ENCODE data around the gene MINAR1.

Gene MINAR1

DNA sequence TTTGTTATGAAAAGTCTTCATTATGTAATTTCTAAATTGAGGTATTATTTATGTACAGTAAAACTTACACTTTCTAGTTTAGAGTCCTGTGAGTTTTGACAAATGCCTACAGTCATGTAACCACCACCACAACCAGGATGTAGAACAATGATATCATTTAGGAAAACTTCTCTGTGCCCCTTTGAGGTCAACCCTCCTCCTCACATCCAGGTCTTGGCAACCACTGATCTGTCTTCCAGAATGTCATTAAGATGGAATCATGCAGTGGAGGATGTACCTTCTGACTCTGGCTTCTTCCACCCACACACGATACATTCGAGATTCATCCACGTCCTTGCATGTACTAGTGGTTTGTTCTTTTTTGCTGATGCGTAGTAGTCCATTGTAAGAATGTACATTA is 23.2 kb downstream of the MINAR1 start:
- DNase-seq (ENCODE audit: insufficient read length, low spot score) (no peak), FAIRE-seq (no peak)
- TF ChIP-seq PAX5 (IDR thresholded peaks at IDR 0.05; ENCODE audit: insufficient read depth, low read length, severe bottlenecking), result no peak
- no peak for TF ChIP-seq SPI1 (IDR thresholded peaks at IDR 0.05; ENCODE audit: low read depth, low read length)
- no peak for TF ChIP-seq POU2F2 (IDR thresholded peaks at IDR 0.05; ENCODE audit: low read depth, low read length)
- TF ChIP-seq TAF1 (IDR thresholded peaks at IDR 0.05; ENCODE audit: low read depth, low read length), result no peak
- no peak for TF ChIP-seq POLR2AphosphoS5 (IDR thresholded peaks at IDR 0.05; ENCODE audit: low read depth, low read length)
- TF ChIP-seq POLR2A (IDR thresholded peaks at IDR 0.05; ENCODE audit: low read depth, low read length), result no peak

- DNase-seq (ENCODE audit: insufficient read length, low spot score), result no peak
- TF ChIP-seq TAF1 (IDR thresholded peaks at IDR 0.05; ENCODE audit: low read depth, low read length) (no peak), POLR2A (IDR thresholded peaks at IDR 0.05; ENCODE audit: low read depth, low read length) (no peak), PAX5 (IDR thresholded peaks at IDR 0.05; ENCODE audit: insufficient read depth, low read length, severe bottlenecking) (no peak), POU2F2 (IDR thresholded peaks at IDR 0.05; ENCODE audit: low read depth, low read length) (no peak), SPI1 (IDR thresholded peaks at IDR 0.05; ENCODE audit: low read depth, low read length) (no peak), POLR2AphosphoS5 (IDR thresholded peaks at IDR 0.05; ENCODE audit: low read depth, low read length) (no peak)
- no peak for FAIRE-seq
These were observed 23.8 kb downstream of the MINAR1 start for GRCh38 chr15:79455943-79456342.

DNA sequence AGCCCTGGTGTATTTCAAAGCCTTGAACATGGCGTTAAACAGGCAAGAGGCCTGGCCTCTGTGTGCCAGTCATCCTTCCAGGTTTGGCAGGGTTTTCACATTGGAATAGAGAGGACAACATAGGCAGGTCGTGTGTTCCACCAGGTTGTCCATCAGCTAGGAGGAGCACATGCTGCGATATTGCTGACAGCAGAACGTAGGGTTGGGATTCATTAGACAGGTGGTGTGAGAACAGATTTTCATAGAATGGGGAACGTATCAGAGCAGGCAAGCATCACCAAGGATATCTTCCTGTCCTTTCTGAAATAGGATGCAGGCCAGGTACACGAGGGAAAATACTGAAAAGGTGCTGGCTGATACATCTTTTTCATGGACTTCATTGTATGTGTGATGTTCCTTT is 26.4 kb downstream of the MINAR1 start:
- TF ChIP-seq POU2F2 (IDR thresholded peaks at IDR 0.05; ENCODE audit: low read depth, low read length) (no peak), PAX5 (IDR thresholded peaks at IDR 0.05; ENCODE audit: insufficient read depth, low read length, severe bottlenecking) (no peak), POLR2A (IDR thresholded peaks at IDR 0.05; ENCODE audit: low read depth, low read length) (no peak), POLR2AphosphoS5 (IDR thresholded peaks at IDR 0.05; ENCODE audit: low read depth, low read length) (no peak), SPI1 (IDR thresholded peaks at IDR 0.05; ENCODE audit: low read depth, low read length) (no peak), TAF1 (IDR thresholded peaks at IDR 0.05; ENCODE audit: low read depth, low read length) (no peak)
- DNase-seq (ENCODE audit: insufficient read length, low spot score), result no peak
- no peak for FAIRE-seq

DNA sequence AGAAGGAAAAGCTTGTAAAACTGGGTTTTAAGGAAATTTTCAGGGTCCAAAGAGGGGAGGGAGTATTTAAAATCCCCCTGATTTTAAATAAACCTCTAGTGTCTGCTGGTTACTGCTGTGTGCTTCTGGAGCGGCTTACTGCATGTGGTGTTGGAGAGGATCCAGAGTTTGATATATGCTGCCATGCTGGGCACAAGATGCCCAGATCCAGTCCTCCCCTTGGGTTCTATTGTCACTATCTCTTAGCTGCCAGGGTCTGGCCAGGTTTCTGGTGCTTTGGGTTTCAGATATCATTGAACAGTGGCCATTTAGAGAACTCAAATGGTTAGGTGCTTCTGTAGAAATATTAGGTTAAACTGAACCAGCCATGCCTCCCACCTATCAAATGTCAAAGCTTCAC is 27.5 kb downstream of the MINAR1 start:
- no peak for TF ChIP-seq SPI1 (IDR thresholded peaks at IDR 0.05; ENCODE audit: low read depth, low read length)
- TF ChIP-seq PAX5 (IDR thresholded peaks at IDR 0.05; ENCODE audit: insufficient read depth, low read length, severe bottlenecking), result no peak
- TF ChIP-seq TAF1 (IDR thresholded peaks at IDR 0.05; ENCODE audit: low read depth, low read length), result no peak
- TF ChIP-seq POLR2A (IDR thresholded peaks at IDR 0.05; ENCODE audit: low read depth, low read length), result no peak
- no peak for TF ChIP-seq POU2F2 (IDR thresholded peaks at IDR 0.05; ENCODE audit: low read depth, low read length)
- no peak for TF ChIP-seq POLR2AphosphoS5 (IDR thresholded peaks at IDR 0.05; ENCODE audit: low read depth, low read length)
- FAIRE-seq (no peak), DNase-seq (ENCODE audit: insufficient read length, low spot score) (no peak)

- FAIRE-seq, result no peak
- DNase-seq (ENCODE audit: insufficient read length, low spot score), result no peak
- no peak for TF ChIP-seq SPI1 (IDR thresholded peaks at IDR 0.05; ENCODE audit: low read depth, low read length)
- no peak for TF ChIP-seq TAF1 (IDR thresholded peaks at IDR 0.05; ENCODE audit: low read depth, low read length)
These were observed 31.1 kb downstream of the MINAR1 start for GRCh38 chr15:79463043-79463780.

DNA sequence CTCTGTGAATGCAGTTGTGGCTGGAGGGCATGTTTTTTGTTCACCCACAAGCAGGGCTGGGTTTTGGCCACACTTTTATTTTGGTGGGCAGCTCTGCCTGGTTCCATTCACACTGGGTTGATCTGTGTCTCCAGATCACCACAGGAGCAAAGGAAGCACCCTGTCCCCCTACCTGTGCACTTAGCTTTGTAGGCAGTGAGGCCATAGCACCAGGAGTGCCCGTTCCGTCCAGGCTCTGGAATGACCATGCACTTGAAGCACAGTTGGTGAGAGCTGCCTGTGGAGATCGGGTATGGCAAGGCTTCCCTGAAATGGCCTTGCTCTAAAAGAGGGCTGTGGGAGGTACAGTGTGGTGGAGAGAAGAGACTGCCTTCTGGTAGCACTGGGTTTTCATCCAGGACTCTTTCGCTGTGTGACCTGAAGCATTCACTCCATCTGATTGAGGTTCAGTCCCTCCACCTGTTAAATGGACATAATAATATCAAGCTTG is 31.7 kb downstream of the MINAR1 start:
- TF ChIP-seq POU2F2 (IDR thresholded peaks at IDR 0.05; ENCODE audit: low read depth, low read length), result no peak
- no peak for TF ChIP-seq POLR2AphosphoS5 (IDR thresholded peaks at IDR 0.05; ENCODE audit: low read depth, low read length)
- TF ChIP-seq SPI1 (IDR thresholded peaks at IDR 0.05; ENCODE audit: low read depth, low read length), result no peak
- FAIRE-seq (no peak), DNase-seq (ENCODE audit: insufficient read length, low spot score) (no peak)

DNA sequence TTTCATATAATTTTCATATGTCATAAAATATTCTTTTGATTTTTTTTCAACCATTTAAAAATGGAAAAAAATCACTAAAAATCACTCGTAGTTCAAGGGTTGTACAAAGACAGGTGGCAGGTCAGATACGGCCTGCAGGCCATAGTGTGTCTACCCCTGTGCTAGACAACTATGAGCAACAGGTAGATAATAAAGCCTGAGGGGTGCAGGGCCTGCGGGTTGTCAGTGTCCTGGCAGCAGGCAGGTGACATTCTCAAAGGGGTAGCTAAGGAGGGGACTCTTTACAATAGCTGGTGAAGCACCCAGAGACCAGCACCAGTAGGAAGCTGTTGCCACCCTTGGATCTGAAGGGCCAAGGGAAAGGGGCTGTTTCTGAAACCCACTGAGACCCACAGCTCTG is 34.4 kb downstream of the MINAR1 start:
- no peak for DNase-seq (ENCODE audit: insufficient read length, low spot score)
- TF ChIP-seq POU2F2 (IDR thresholded peaks at IDR 0.05; ENCODE audit: low read depth, low read length), result no peak
- TF ChIP-seq SPI1 (IDR thresholded peaks at IDR 0.05; ENCODE audit: low read depth, low read length), result no peak
- no peak for TF ChIP-seq POLR2A (IDR thresholded peaks at IDR 0.05; ENCODE audit: low read depth, low read length)
- TF ChIP-seq PAX5 (IDR thresholded peaks at IDR 0.05; ENCODE audit: insufficient read depth, low read length, severe bottlenecking), result no peak
- no peak for TF ChIP-seq TAF1 (IDR thresholded peaks at IDR 0.05; ENCODE audit: low read depth, low read length)
- no peak for TF ChIP-seq POLR2AphosphoS5 (IDR thresholded peaks at IDR 0.05; ENCODE audit: low read depth, low read length)
- FAIRE-seq, result no peak

- FAIRE-seq (no peak), DNase-seq (ENCODE audit: insufficient read length, low spot score) (no peak)
- TF ChIP-seq TAF1 (IDR thresholded peaks at IDR 0.05; ENCODE audit: low read depth, low read length), result no peak
- TF ChIP-seq PAX5 (IDR thresholded peaks at IDR 0.05; ENCODE audit: insufficient read depth, low read length, severe bottlenecking), result no peak
- no peak for TF ChIP-seq POLR2AphosphoS5 (IDR thresholded peaks at IDR 0.05; ENCODE audit: low read depth, low read length)
- no peak for TF ChIP-seq SPI1 (IDR thresholded peaks at IDR 0.05; ENCODE audit: low read depth, low read length)
These were observed 35.9 kb downstream of the MINAR1 start for GRCh38 chr15:79467865-79468586.

DNA sequence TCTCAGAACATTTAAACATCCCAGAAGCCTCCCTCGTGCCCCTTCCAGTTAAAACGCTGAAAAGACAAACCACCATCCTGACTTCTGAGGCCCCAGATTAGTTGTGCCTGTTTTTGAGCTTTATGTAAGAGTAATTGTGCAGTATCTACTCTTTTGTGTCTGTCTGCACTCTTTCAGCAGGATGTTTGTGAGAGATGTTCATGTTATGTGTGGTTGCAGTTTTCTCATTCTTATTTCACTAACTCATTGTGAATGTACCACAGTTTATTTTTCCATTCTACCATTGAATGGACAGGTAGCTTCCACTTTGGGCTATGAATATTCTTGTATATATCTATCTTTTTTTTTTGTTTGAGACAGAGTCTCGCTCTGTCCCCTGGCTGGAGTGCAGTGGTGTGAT is 40.3 kb downstream of the MINAR1 start:
- no peak for FAIRE-seq
- no peak for DNase-seq (ENCODE audit: insufficient read length, low spot score)
- TF ChIP-seq PAX5 (IDR thresholded peaks at IDR 0.05; ENCODE audit: insufficient read depth, low read length, severe bottlenecking), result no peak
- no peak for TF ChIP-seq POLR2AphosphoS5 (IDR thresholded peaks at IDR 0.05; ENCODE audit: low read depth, low read length)
- no peak for TF ChIP-seq POLR2A (IDR thresholded peaks at IDR 0.05; ENCODE audit: low read depth, low read length)
- TF ChIP-seq TAF1 (IDR thresholded peaks at IDR 0.05; ENCODE audit: low read depth, low read length), result no peak
- TF ChIP-seq POU2F2 (IDR thresholded peaks at IDR 0.05; ENCODE audit: low read depth, low read length), result no peak
- no peak for TF ChIP-seq SPI1 (IDR thresholded peaks at IDR 0.05; ENCODE audit: low read depth, low read length)

DNA sequence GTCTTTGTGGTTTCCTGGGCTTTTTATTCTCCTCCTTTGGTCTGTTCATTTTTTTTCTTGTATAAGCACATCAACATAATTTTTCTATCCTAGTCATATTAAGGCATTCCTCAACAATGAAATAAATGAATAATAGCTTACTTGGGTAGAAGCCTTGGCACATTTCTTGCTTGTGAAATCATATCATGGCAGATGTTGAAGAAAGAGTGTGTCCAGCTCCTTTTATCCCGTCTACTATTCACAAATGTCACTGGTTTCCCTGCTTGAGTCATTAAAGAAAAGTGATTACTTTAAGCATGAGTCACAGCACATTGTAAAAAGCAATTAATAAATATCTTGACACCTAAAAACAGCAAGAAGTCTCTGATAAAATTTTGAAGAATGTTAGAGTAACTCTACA is 42.1 kb downstream of the MINAR1 start:
- FAIRE-seq (no peak), DNase-seq (ENCODE audit: insufficient read length, low spot score) (no peak)
- no peak for TF ChIP-seq POLR2AphosphoS5 (IDR thresholded peaks at IDR 0.05; ENCODE audit: low read depth, low read length)
- TF ChIP-seq SPI1 (IDR thresholded peaks at IDR 0.05; ENCODE audit: low read depth, low read length), result no peak
- TF ChIP-seq PAX5 (IDR thresholded peaks at IDR 0.05; ENCODE audit: insufficient read depth, low read length, severe bottlenecking), result no peak
- no peak for TF ChIP-seq POU2F2 (IDR thresholded peaks at IDR 0.05; ENCODE audit: low read depth, low read length)
- no peak for TF ChIP-seq TAF1 (IDR thresholded peaks at IDR 0.05; ENCODE audit: low read depth, low read length)
- TF ChIP-seq POLR2A (IDR thresholded peaks at IDR 0.05; ENCODE audit: low read depth, low read length), result no peak
